GM21390 (cell line): ENCODE results near the gene CNNM4.

ENCODE experiments used
- ATAC-seq: cut with Tn5 transposase; IDR thresholded peaks from one replicate; pipeline ENCODE4 v1.9.1; 2021; ENCODE audit not compliant: unreplicated experiment

CNNM4 gene

DNA sequence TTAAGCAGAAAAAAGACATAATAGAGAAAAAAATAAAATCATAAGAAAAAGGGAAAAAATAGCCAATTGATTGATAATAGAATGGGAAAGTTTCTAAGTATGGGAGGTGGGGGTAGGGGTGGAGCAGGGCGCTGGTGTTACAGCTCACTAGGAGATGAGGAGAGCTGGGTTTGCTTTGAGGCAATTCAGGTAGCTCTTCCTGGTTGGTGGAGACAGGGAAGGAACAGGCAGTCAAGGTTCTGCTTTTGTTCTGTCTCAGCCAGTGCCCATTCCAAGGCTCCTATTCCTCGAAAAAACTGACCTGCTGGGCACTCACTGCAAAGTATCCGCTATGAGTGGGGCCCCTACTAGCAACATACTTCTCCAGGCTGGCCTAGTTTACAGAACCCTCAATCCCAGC is 1.7 kb upstream of the CNNM4 start:
- ATAC-seq, result no peak

DNA sequence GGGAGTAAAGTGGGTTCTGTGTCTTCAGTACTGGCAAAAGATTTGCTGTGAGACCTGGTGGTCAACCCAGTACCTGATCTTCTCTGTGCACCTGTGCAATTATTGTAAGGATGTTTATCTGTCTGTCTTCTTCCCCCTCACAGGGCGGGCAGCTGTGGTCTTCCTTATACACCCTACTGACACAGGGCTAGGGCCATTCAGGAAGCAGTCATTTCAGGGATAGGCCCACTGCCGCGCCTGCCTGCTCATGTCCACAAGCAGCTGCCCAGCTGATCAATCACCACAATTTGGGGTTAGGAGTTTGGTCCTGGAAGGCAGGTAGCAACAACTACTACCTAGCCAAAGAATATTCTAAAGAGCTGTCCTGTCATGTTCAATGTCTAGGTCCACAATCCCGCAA is 1.2 kb upstream of the CNNM4 start:
- no peak for ATAC-seq

DNA sequence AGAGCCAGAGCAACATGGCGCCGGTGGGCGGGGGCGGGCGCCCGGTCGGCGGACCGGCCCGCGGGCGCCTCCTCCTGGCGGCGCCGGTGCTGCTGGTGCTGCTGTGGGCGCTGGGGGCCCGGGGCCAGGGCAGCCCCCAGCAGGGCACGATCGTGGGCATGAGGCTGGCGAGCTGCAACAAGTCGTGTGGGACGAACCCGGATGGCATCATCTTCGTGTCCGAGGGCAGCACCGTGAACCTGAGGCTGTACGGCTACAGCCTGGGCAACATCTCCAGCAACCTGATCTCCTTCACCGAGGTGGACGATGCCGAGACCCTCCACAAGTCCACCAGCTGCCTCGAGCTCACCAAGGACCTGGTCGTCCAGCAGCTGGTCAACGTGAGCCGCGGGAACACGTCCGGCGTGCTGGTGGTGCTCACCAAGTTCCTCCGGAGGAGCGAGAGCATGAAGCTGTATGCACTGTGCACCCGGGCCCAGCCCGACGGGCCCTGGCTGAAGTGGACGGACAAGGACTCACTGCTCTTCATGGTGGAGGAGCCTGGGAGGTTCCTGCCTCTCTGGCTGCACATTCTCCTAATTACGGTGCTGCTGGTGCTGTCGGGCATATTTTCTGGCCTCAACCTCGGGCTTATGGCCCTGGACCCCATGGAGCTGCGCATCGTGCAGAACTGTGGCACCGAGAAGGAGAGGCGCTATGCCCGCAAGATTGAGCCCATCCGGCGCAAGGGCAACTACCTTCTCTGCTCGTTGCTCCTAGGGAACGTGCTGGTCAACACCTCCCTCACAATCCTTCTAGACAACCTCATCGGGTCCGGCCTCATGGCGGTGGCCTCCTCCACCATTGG is 507 bp downstream of the CNNM4 start:
- ATAC-seq, result peak; percentile 8

DNA sequence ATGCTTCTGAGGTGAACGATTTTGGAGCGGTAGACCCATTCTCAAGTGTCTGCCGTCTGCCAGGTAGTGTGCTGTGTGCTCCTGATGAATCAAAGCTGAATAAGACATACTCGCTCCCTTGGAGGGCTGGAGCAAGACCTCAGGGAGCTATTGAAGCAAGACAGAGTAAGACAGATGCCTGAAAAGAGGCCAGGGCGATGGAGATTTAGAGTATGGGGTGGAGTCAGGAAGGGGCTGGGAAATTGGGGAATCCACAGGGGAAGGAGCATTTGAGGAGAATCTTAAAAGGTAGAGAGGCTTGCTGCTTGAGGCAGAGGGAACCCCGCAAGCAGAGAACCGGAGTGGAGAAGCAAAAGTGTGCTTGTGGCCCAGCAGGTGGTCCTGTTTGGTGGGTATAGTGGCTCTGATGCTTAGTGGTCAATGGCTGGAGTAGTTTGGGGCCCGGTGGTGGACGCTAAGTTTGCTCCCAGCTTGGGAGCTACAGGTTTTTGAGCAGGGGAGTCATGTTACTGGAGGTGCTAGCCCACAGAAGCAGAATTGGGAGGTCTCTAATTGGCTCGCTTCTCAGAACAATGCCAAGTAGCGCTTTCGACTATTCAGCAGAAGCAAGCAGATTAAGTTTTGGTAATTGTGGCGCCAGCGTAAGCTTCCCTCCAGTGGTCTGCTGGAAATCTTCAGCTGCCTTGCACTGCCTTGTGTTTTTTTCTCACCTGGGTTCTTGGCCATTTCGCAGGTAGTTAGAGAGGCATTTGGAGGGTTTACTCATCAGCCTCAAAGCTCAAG is 2.0 kb downstream of the CNNM4 start:
- no peak for ATAC-seq

DNA sequence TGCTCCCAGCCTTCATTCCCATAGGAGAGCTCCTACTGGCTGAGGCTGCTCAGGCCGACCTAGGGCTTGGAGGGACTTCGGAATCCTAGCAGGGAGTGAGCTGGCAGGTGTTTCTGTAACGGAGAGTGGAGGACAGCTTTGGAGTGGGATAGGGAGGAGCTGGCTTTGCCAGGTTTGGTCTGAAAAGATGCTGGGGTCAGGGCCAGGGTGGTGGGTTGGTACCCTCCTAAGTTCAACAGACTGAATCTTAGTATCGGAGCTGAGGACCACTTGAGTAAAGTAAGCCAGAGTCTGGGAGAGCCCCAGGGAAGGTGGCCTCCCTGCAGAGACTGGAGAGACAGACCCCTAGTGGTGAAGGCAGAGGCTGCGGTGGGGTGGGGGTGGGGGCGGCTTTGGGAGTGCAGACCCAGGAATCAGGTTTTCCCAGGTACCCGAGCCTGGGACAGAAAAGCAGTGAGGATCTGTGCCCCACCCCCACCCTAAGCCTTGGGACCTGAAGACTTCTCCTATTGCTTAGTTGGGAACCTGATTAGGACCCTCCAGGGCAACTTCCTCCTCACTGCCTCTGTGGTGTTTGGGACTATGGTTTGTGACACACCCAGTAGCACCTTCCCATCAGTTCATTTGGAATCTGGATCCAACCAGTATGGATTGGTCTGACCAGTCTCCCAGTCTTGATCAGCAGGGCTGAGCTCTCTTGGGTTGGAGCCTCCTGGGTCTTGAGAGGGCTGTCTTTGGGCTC is 3.0 kb downstream of the CNNM4 start:
- no peak for ATAC-seq

DNA sequence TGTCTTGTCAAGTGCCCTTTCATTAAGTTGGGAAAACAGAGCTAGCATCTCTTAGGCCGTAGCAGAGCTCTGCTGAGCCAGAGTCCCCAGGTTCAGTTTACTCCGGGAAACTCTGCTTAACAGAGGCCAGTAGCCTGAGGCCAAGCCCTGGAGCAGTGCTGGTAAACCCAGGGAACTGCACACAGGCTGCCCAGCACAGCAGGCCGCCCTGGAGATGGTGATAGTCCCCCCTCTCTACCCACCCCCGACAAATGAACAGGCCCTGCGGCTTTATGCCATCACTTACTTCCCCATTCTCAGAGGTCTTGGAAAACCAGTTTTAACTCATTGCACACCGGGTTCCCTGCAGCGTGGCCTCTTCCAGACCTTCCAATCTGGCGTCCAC is 3.5 kb downstream of the CNNM4 start:
- ATAC-seq, result no peak

DNA sequence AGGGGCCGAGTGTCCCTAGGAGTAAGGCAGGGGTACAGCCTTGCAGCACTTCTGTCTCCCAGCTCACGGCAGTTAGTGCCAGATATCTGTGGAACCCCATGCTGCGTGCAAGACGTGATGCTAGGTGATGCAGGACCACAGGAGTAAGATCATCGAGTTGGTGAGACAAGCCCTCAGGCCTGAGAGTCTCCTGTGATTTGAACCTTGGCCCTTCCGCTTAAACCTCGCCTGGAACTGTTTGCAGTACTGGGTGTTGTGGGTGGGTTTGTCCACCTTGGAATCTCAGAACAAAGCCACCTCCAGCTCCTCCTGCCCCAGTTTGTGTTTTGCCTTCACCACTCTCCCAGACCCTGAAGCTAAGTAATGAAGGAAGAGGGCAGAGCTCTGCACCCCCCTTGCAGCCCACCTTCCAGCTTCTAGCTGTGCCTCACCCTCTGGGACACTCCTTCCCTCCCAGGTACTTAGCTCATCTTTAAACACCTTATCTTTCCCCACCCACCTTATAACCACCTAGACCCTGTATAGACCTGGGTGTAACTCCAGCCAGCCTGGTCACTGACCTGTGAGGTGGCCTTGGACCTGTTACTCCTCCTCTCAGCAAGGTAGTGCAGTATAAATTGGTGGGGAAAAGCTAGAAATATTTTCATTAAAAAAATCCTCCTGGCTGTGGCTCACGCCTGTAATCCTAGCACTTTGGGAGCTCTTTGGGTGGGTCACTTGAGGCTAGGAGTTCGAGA is 6.6 kb downstream of the CNNM4 start:
- ATAC-seq, result no peak

DNA sequence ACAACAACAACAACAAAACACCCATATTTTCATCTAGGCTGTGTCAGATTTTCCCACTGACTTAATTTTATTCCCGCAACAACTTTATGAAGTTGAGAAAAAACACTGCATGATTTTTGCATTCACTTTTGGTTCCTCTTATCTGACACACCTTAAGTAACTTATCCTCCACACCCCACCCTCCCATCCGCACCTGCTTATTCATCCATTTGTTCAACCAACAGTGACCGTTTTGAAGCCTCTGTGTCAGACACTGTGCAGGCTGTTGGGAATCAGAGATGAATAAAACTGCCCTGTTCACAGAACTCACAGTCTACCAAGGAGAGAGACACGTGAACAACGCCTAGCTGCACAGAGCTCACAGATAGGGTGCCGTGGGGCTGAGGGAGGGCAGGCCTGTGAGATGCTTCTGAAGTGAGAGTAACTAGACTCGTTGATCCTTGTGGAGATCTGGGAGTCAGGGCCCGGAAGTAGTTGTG is 7.4 kb downstream of the CNNM4 start:
- no peak for ATAC-seq

DNA sequence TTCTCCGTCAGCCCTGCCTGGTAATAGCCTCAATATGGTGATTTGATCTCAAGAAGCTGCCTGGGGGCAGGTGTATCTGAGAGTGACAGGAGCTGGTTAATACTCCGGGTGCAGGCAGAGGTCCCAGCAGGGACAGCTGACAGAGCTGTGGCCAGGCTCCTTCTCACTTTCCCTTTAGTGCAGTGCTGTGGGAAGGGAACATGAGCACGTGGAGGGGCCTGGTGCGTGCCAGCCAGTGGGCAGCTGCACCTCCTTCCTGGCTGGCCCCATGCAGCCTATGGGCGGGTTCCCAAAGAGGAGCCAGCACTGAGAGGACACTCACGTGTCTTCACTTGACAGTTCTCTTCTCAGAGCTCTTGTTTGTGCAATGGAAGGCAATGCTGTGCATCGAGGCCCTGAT is 9.1 kb downstream of the CNNM4 start:
- no peak for ATAC-seq

DNA sequence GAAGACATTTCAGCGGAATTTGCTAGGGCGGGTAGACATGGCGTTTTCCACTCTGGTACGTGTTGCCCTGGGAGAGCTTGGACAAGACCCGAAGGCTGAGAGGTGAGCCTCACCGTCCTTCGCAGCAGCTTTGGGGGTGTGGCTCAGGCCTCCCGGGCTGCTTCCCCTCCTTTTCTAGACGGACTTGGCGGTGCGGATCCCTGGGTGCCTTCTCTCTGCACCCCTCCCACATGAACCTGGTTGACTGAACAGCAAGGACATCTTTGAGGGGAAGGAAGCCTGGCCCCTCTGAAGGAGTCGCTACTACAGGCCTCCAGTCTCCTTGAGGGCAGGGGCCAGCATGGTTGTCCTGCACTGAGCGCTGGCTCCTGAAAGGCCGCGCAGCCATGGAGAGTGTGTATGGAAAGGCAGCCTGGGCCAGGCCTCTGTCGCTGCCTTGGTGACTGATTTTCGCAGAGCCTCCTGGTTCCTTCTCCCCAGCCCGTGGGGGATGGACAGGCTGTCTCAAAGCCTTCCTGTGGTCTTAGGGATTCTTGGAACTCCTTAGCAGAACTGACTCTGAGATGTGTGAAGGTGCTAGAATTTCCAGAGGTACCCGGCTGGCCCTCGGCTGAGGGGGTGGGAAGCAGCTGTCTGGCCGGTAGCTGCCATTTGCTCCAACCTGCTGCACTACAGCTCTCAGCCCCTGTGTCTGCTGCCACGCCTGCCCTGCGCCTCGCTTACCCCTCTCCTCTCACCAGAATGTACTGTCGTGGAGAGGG is 9.9 kb downstream of the CNNM4 start:
- no peak for ATAC-seq

DNA sequence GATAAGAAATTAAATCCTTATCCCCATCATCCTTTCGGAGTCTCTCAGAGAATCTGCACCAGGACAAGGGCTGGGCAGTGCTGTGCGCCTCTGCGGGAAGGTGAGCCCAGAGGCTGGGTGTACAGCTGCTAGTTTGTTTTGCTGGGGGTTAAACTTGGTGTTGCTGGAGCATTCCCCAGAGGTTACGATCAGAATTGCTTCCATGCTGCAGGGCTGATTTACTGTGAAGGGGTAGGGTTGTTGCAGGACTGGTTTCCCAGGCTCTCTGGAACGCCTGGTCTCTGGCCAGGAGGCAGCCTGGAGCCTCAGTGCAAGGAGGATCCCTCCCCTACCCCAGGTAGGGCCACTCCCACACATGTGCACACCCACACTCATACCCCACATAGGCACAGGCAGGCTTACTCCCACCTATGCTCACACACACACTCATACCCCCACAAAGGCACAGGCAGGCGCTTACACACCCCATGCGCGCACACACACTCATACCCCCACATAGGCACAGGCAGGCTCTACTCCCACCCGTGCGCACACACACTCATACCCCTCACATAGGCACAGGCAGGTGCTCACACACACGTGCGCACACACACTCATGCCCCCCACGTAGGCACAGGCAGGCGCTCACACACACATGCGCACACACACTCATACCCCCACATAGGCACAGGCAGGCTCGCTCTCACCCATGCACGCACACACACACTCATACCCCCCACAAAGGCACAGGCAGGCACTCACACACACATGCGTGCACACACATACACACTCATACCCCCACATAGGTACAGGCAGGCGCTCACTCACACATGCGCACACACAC is 11.3 kb downstream of the CNNM4 start:
- ATAC-seq, result no peak

DNA sequence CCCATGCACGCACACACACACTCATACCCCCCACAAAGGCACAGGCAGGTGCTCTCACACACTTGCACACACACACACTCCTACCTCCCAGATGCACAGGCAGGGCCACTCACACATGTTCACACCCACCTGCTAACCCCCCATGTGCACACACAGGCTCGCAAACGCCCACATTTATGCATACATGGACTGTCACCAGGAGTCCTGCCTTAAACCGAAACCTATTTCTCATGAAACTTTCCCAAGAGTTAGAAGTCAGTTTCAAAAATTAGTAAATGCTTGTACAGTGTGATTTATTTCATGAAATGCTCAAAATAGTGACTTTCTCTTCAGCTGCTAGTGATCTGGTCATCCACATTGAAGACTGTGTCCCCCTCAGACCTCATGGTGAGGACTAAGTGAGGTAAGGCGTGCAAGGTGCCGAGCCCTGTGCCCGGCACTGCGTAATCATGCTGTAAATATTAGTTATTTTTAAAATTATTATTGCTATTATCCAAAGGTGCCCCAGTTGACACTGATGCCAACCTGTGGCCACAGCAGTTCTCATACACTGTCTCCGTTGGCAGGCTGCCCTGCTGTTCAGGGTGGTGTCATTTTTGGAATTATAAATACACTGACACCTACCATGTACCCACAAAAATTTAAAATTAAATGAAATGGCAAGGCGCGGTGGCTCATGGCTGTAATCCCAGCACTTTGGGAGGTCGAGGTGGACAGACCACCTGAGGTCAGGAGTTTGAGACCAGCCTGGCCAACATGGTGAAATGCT is 12.4 kb downstream of the CNNM4 start:
- peak; percentile 44 for ATAC-seq

DNA sequence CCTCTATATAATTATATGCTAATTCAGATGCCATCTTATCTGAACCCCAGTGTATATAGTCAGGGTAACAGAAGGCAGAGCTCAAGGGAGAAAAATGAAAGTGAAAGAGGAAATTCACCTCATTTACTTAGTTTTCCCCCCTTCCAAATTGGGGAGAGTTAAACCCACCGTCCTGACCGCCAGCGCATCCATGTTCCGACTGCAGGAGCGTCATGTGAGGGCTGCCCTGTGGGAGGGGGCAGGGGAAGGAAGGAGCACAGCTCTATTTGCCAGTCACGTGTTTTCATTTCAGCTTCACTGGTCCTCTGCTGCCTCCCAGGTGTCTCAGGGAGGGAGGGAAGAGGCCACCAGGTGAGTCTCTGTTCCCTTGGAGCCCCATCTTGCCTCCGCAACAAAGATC is 13.2 kb downstream of the CNNM4 start:
- ATAC-seq, result no peak

DNA sequence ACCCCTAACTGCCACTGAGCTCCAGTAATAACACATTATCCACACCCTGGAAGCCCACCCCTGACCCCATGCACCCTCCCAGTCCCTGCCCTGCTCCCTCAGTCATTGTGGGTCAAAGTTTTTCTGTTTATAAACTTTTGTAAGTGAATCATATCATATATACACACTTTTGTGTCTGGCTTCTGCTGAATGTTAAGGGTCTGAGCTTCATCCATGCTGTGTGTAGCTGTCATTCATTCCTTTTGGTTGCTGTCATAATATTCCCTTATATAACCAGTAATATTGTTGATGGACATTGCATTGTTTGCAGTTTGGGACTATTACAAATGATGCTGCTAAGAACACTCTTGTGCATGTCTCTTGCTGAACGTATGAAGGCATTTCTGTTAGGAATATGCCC is 14.5 kb downstream of the CNNM4 start:
- no peak for ATAC-seq

DNA sequence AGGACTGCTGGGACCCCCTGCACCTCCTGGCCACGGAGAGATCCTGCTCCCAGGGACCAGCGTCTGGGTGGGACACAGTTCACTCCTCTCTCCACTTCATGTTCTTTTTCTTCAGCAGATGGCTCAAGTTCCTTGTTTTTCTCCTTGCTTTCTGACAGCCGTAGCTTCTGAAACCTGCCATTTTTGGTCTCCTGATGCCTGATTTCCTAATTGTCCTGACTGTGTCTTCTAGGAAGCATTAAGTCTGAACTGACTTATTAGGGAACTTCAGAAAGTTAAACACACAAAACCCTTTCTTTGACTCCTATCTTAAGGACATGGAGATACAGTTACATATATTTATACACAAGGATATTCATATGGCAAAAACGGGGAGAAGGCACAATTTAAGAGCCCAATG is 22.7 kb downstream of the CNNM4 start:
- no peak for ATAC-seq

DNA sequence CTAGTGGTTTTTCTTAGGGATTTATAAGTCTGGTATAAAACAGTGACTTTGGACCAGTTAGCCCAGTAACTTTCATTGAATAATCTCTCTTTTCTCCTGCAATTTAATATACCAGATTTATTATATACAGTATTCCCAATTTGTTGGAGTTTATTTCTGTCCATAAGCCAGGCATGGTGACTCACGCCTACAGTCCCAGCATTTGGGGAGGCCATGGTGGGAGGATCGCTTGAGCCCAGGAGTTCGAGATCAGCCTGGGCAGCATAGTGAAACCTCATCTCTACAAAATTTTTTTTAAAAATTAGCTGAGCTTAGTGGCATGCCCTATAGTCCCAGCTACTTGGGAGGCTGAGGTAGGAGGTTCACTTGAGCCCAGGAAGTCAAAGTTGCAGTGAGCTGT is 26.7 kb downstream of the CNNM4 start:
- ATAC-seq, result no peak

DNA sequence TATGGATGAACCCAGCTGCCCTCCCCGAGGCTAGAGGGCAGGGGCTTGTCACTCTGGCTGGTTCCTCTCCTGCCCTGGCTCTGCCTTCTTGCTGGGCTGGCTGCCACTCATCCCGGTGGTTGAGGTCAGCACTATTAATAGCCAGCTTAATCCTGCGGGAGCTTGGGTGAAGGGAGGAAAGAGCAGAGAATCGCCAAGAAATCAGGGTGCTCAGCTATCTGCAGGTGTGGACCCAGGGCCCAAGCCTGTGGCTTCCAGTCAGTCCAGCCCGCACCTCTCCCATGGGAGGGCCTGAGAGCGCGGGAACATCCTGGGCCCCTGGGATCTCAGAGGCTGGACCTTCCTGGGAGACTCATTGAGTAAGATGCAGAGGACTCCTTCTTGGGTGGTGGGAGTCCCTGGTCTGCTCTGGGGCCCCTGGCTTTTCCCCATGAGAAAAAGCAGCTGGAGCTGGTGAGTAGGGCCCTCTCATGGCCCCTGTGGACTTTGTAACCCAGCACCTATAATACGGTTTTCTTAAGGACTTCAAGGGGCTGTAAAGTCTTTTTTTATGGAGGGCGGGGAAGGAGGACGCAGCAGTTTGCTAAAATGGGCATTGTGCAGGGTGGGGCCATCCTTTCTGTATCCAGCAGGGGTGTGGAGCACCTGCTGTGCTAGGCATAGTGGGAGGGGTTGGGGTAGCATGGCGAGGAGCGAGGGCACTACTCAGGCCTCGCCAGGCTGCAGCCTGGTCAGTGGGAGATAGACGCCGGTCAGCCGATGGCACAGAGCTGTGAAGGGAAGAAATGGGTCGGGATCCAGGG is 27.9 kb downstream of the CNNM4 start:
- ATAC-seq, result no peak

DNA sequence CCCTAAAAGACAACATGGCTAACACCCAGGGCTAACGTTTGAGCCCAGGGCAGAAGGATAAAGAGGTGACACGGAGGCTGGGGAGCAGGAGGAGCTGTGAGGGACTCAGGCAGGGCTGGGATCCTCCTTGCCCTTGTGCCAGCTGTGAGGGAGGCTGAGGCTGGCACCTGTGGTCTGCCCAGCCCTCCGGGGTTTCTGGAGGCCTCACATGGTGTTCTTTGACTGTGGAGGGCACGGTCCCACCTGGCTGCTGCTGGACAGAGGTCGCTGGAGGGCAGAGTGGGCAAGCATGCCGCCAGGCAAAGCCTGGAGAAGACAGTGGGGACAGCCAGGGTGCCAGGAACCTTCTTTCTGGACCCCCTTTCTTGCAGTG is 28.5 kb downstream of the CNNM4 start:
- ATAC-seq, result no peak
